Hepatocyte (in vitro differentiated cells): ENCODE data around the gene RNASE2.

Experiments
- EZH2 ChIP-seq: fragments of 200-600 bp; sonication (generic); IDR thresholded peaks from 2 replicates; pipeline ENCODE4 v1.6.1; 2016; ENCODE audit warnings: antibody characterized with exemption, mild to moderate bottlenecking, borderline replicate concordance
- EZH2phosphoT487 ChIP-seq: fragments of 200-600 bp; sonication (generic); IDR thresholded peaks from one replicate; pipeline ENCODE4 v1.6.1; 2018; ENCODE audit warnings: antibody characterized with exemption, mild to moderate bottlenecking, low read depth, moderate library complexity; ENCODE audit not compliant: unreplicated experiment, severe bottlenecking
- TF ChIP-seq, protein P1 (sequence below): fragments of 200-600 bp; sonication (generic); IDR thresholded peaks from 2 replicates; pipeline ENCODE4 v1.5.1; 2016; ENCODE audit warnings: antibody characterized with exemption, mild to moderate bottlenecking; ENCODE audit not compliant: poor library complexity

DNA sequence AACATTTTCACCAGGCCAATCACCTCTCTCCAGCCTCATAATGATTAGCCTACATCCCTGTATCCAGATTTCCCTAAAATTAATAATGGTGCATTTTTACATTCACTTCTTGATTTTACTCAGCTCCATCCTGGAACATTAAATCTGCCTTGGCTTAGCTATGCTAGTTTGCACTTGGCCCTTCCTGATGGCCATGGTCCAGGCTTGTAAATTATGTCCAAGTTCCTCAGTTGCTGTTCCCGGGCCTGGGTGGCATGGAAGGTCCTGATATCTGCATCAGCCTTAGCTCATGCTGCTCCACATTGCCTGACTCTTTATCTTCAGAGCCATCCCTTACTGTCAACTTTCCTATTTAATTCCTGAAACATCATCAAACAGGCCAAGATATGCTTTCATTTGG is 23.4 kb downstream of the RNASE2 start:
- TF ChIP-seq, protein P1, sequence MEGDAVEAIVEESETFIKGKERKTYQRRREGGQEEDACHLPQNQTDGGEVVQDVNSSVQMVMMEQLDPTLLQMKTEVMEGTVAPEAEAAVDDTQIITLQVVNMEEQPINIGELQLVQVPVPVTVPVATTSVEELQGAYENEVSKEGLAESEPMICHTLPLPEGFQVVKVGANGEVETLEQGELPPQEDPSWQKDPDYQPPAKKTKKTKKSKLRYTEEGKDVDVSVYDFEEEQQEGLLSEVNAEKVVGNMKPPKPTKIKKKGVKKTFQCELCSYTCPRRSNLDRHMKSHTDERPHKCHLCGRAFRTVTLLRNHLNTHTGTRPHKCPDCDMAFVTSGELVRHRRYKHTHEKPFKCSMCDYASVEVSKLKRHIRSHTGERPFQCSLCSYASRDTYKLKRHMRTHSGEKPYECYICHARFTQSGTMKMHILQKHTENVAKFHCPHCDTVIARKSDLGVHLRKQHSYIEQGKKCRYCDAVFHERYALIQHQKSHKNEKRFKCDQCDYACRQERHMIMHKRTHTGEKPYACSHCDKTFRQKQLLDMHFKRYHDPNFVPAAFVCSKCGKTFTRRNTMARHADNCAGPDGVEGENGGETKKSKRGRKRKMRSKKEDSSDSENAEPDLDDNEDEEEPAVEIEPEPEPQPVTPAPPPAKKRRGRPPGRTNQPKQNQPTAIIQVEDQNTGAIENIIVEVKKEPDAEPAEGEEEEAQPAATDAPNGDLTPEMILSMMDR = no peak
- TF ChIP-seq EZH2phosphoT487 (no peak), EZH2 (no peak)
